WTC11 (cell line): ENCODE results near the gene FEZF1.

Experiments used
- CBFB ChIP-seq: sonication (generic); formaldehyde crosslinking; IDR thresholded peaks from 2 replicates; pipeline ENCODE4 v1.8.1; 2022; ENCODE audit warnings: mild to moderate bottlenecking, low read depth, missing genetic modification reagents
- ETV6 ChIP-seq: sonication (generic); formaldehyde crosslinking; IDR thresholded peaks from 2 replicates; pipeline ENCODE4 v1.8.1; 2022; ENCODE audit warnings: mild to moderate bottlenecking, missing genetic modification reagents
- TEAD4 ChIP-seq: sonication (generic); formaldehyde crosslinking; IDR thresholded peaks from 2 replicates; pipeline ENCODE4 v1.8.0; 2022; ENCODE audit warnings: mild to moderate bottlenecking, missing genetic modification reagents
- USF1 ChIP-seq: sonication (generic); formaldehyde crosslinking; IDR thresholded peaks from 2 replicates; pipeline ENCODE4 v1.8.0; 2022; ENCODE audit warnings: mild to moderate bottlenecking, missing genetic modification reagents
- ZNF121 ChIP-seq: sonication (generic); formaldehyde crosslinking; IDR thresholded peaks from 2 replicates; pipeline ENCODE4 v1.8.0; 2023; ENCODE audit warnings: missing genetic modification reagents
- ZNF317 ChIP-seq: sonication (generic); formaldehyde crosslinking; IDR thresholded peaks from 2 replicates; pipeline ENCODE4 v1.8.1; 2023; ENCODE audit warnings: low read depth, mild to moderate bottlenecking, moderate library complexity, missing genetic modification reagents, borderline replicate concordance
- ZNF416 ChIP-seq: fragments of 250-450 bp; sonication (Bioruptor Pico); IDR thresholded peaks from 2 replicates; pipeline ENCODE4 v1.9.0; 2021; ENCODE audit warnings: mild to moderate bottlenecking, inconsistent platforms
- TF ChIP-seq, protein P1 (sequence below): fragments of 200-600 bp; IDR thresholded peaks from 2 replicates; pipeline ENCODE4 v1.8.0; 2022; ENCODE audit warnings: antibody characterized with exemption
- TF ChIP-seq, protein P2 (sequence below): fragments of 250-450 bp; sonication (Bioruptor Pico); IDR thresholded peaks from 2 replicates; pipeline ENCODE4 v2.1.2; 2022; ENCODE audit warnings: mild to moderate bottlenecking, moderate library complexity
- TF ChIP-seq, protein P3 (sequence below): sonication (generic); formaldehyde crosslinking; IDR thresholded peaks from 2 replicates; pipeline ENCODE4 v1.8.1; 2023; ENCODE audit warnings: mild to moderate bottlenecking, missing genetic modification reagents, borderline replicate concordance
- TF ChIP-seq, protein P4 (sequence below): sonication (generic); formaldehyde crosslinking; IDR thresholded peaks from 2 replicates; pipeline ENCODE4 v1.8.1; 2023; ENCODE audit warnings: mild to moderate bottlenecking, missing genetic modification reagents, moderate library complexity
- TF ChIP-seq, protein P5 (sequence below): sonication (generic); formaldehyde crosslinking; IDR thresholded peaks from 2 replicates; pipeline ENCODE4 v1.8.0; 2022; ENCODE audit warnings: mild to moderate bottlenecking, missing genetic modification reagents

- TF ChIP-seq CBFB (no peak), ZNF416 (CRISPR knock-in tag) (no peak), ZNF317 (CRISPR knock-in tag) (no peak), ZNF121 (no peak), ETV6 (CRISPR knock-in tag) (no peak), TEAD4 (CRISPR knock-in tag) (no peak), USF1 (CRISPR knock-in tag) (no peak)
- TF ChIP-seq, protein P1, sequence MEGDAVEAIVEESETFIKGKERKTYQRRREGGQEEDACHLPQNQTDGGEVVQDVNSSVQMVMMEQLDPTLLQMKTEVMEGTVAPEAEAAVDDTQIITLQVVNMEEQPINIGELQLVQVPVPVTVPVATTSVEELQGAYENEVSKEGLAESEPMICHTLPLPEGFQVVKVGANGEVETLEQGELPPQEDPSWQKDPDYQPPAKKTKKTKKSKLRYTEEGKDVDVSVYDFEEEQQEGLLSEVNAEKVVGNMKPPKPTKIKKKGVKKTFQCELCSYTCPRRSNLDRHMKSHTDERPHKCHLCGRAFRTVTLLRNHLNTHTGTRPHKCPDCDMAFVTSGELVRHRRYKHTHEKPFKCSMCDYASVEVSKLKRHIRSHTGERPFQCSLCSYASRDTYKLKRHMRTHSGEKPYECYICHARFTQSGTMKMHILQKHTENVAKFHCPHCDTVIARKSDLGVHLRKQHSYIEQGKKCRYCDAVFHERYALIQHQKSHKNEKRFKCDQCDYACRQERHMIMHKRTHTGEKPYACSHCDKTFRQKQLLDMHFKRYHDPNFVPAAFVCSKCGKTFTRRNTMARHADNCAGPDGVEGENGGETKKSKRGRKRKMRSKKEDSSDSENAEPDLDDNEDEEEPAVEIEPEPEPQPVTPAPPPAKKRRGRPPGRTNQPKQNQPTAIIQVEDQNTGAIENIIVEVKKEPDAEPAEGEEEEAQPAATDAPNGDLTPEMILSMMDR = no peak
- TF ChIP-seq, protein P2, sequence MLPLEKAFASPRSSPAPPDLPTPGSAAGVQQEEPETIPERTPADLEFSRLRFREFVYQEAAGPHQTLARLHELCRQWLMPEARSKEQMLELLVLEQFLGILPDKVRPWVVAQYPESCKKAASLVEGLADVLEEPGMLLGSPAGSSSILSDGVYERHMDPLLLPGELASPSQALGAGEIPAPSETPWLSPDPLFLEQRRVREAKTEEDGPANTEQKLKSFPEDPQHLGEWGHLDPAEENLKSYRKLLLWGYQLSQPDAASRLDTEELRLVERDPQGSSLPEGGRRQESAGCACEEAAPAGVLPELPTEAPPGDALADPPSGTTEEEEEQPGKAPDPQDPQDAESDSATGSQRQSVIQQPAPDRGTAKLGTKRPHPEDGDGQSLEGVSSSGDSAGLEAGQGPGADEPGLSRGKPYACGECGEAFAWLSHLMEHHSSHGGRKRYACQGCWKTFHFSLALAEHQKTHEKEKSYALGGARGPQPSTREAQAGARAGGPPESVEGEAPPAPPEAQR (CRISPR knock-in tag) = no peak
- TF ChIP-seq, protein P3, sequence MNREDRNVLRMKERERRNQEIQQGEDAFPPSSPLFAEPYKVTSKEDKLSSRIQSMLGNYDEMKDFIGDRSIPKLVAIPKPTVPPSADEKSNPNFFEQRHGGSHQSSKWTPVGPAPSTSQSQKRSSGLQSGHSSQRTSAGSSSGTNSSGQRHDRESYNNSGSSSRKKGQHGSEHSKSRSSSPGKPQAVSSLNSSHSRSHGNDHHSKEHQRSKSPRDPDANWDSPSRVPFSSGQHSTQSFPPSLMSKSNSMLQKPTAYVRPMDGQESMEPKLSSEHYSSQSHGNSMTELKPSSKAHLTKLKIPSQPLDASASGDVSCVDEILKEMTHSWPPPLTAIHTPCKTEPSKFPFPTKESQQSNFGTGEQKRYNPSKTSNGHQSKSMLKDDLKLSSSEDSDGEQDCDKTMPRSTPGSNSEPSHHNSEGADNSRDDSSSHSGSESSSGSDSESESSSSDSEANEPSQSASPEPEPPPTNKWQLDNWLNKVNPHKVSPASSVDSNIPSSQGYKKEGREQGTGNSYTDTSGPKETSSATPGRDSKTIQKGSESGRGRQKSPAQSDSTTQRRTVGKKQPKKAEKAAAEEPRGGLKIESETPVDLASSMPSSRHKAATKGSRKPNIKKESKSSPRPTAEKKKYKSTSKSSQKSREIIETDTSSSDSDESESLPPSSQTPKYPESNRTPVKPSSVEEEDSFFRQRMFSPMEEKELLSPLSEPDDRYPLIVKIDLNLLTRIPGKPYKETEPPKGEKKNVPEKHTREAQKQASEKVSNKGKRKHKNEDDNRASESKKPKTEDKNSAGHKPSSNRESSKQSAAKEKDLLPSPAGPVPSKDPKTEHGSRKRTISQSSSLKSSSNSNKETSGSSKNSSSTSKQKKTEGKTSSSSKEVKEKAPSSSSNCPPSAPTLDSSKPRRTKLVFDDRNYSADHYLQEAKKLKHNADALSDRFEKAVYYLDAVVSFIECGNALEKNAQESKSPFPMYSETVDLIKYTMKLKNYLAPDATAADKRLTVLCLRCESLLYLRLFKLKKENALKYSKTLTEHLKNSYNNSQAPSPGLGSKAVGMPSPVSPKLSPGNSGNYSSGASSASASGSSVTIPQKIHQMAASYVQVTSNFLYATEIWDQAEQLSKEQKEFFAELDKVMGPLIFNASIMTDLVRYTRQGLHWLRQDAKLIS (CRISPR knock-in tag) = no peak
- TF ChIP-seq, protein P4, sequence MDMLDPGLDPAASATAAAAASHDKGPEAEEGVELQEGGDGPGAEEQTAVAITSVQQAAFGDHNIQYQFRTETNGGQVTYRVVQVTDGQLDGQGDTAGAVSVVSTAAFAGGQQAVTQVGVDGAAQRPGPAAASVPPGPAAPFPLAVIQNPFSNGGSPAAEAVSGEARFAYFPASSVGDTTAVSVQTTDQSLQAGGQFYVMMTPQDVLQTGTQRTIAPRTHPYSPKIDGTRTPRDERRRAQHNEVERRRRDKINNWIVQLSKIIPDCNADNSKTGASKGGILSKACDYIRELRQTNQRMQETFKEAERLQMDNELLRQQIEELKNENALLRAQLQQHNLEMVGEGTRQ (CRISPR knock-in tag) = no peak
- TF ChIP-seq, protein P5, sequence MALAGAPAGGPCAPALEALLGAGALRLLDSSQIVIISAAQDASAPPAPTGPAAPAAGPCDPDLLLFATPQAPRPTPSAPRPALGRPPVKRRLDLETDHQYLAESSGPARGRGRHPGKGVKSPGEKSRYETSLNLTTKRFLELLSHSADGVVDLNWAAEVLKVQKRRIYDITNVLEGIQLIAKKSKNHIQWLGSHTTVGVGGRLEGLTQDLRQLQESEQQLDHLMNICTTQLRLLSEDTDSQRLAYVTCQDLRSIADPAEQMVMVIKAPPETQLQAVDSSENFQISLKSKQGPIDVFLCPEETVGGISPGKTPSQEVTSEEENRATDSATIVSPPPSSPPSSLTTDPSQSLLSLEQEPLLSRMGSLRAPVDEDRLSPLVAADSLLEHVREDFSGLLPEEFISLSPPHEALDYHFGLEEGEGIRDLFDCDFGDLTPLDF (CRISPR knock-in tag) = no peak
Observed at GRCh38 chr7:122269241-122269640, 35.3 kb downstream of the FEZF1 start.
